Measurements from ENCODE around the gene LTBP1. TPM values are rescaled to one million over a fixed set of nuclear protein-coding genes. Genes with fewer than 3 reads are reported as not detected.

The LTBP1 gene
- total RNA-seq, 1 donor from 2014 or later: 36.0 TPM

DNA sequence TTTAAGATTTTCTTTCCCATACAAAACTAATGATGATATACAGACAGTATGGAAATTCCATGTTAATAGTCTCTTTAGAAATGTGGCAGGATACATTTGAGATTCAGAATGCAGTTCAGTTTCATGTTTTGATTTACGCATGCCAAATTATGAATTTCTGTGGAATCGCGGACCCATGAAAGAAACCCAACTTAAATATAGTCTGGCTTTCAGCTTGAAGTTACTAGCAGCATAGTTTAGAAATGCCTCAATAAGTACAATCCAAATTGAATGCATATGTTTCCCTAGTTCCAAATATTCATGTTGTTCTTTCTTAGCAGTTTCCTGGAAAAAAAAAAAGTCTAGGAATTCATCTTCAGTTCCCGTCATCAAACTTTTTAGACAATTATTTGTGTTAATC is 365.6 kb downstream of the LTBP1 start:
- no peak for TF ChIP-seq CTCF (IDR thresholded peaks at IDR 0.05)
- Histone ChIP-seq H3K36me3 (no peaks in the 10 kb centered on the region), H3K27ac (no peak overlapping the region), H3K27me3 (no peaks in the 10 kb centered on the region), H3K4me1 (peaks cover 4% of the 10 kb centered on the region), H3K9me3 (no peaks in the 10 kb centered on the region), H3K4me3 (no peak overlapping the region)
- no peak for ATAC-seq
- intact Hi-C loops (cut with DNase I): no loop called here
- no peak for DNase-seq

DNA sequence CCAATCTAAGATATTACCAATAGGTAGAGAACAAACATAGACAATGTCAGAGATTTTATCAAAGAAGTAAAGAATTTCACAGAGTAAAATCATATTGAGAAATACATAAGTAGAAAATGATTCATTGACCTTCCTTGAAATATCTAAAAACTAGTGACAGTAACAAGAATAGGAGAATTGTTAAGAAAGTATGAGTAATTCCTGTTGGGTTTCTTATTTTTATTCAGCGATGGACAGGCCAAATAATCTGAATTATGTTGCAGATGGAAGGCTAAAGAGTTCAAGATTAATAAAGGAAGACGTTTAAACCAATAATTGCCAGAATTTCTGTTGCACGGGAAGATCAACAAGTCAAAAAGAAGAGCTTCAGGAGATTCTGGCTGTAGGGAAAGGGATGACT is 366.3 kb downstream of the LTBP1 start:
- no peak overlapping the region for H3K4me3 ChIP-seq
- intact Hi-C loops (cut with DNase I): no loop called here
- no peak for ATAC-seq
- no peaks in the 10 kb centered on the region for H3K36me3 ChIP-seq
- no peak for TF ChIP-seq CTCF (IDR thresholded peaks at IDR 0.05)
- H3K4me1 ChIP-seq: peaks cover 4% of the 10 kb centered on the region
- DNase-seq: no peak
- H3K27me3 ChIP-seq: no peaks in the 10 kb centered on the region
- H3K27ac ChIP-seq: no peak overlapping the region
- no peaks in the 10 kb centered on the region for H3K9me3 ChIP-seq

GRCh38 chr2:33314541-33314940 is 367.8 kb downstream of the LTBP1 start:
- H3K27me3 ChIP-seq: no peaks in the 10 kb centered on the region
- intact Hi-C loops (cut with DNase I): no loop called here
- TF ChIP-seq CTCF (IDR thresholded peaks at IDR 0.05): no peak
- DNase-seq (no peak), ATAC-seq (no peak)
- no peak overlapping the region for H3K27ac ChIP-seq
- H3K9me3 ChIP-seq: no peaks in the 10 kb centered on the region
- H3K4me1 ChIP-seq: peaks cover 4% of the 10 kb centered on the region
- H3K36me3 ChIP-seq: no peaks in the 10 kb centered on the region
- no peak overlapping the region for H3K4me3 ChIP-seq

DNA sequence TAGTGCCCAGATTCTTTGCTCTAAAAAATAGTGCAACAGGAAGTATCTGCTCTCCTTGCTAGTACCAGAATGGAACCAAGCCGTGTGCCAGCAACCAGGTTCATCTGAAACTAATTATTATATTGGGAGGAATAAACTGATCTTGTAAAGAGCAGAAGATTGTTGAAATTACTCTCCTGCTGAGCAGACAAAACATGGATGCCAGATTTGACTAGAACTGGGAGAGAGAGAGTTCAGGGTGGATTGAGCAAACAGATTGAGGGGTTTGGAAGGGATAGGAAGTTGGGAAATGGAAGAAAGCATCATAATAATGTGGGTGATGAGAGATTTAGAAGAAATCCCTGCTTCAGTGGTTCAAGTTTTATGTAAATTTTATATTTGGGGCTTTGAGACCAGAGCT is 369.6 kb downstream of the LTBP1 start:
- intact Hi-C loops (cut with DNase I): no loop called here
- Histone ChIP-seq H3K27me3 (no peaks in the 10 kb centered on the region), H3K27ac (no peak overlapping the region), H3K4me3 (no peak overlapping the region), H3K4me1 (peaks cover 5% of the 10 kb centered on the region), H3K36me3 (no peaks in the 10 kb centered on the region), H3K9me3 (no peaks in the 10 kb centered on the region)
- ATAC-seq (no peak), DNase-seq (no peak)
- no peak for TF ChIP-seq CTCF (IDR thresholded peaks at IDR 0.05)

GRCh38 chr2:33317369-33318007 is 370.7 kb downstream of the LTBP1 start:
- ATAC-seq (no peak), DNase-seq (no peak)
- no peak for TF ChIP-seq CTCF (IDR thresholded peaks at IDR 0.05)
- Histone ChIP-seq H3K9me3 (no peaks in the 10 kb centered on the region), H3K4me1 (peaks cover 17% of the 10 kb centered on the region), H3K4me3 (no peak overlapping the region), H3K27me3 (no peaks in the 10 kb centered on the region), H3K36me3 (no peaks in the 10 kb centered on the region), H3K27ac (no peak overlapping the region)
- intact Hi-C loops (cut with DNase I): no loop called here

- no peaks in the 10 kb centered on the region for H3K36me3 ChIP-seq
- TF ChIP-seq CTCF (IDR thresholded peaks at IDR 0.05): no peak
- peaks cover 19% of the 10 kb centered on the region for H3K4me1 ChIP-seq
- DNase-seq (no peak), ATAC-seq (no peak)
- no peak overlapping the region for H3K4me3 ChIP-seq
- no peak overlapping the region for H3K27ac ChIP-seq
- intact Hi-C loops (cut with DNase I): no loop called here
- H3K9me3 ChIP-seq: no peaks in the 10 kb centered on the region
- H3K27me3 ChIP-seq: no peaks in the 10 kb centered on the region
Measured at GRCh38 chr2:33318456-33318855, 371.7 kb downstream of the LTBP1 start.
